Measurements from ENCODE around the gene SLC13A3.
A peak's percentile ranks its signal among the peaks of the same experiment; 100 is the strongest.

The SLC13A3 gene

DNA sequence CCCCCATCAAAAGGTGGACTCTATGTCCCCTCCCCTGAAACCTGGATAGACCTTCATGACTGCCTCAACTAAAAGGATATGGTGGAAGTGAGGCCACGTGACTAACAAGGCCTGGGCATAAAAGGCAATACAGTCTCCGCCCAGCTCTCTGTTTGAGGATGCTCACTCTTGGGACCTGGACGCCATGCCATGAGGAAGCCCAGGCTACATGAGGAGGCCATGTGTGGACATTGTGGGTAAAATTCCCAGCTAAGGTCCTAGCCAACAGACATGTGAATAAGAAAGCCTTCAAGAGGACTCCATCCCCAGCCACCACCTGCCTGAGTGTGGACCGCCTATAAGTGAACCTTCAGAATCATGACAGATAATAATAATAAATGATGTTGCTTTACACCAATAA, 130.7 kb downstream of the SLC13A3 start:
- no peaks in the 10 kb centered on the region; the same call in 1 of the 2 replicates for H3K36me3 ChIP-seq (ENCODE audit: insufficient read depth, low read length)
- H3K4me1 ChIP-seq (ENCODE audit: insufficient read depth, low read length), result no peaks in the 10 kb centered on the region
- H3K9me3 ChIP-seq (ENCODE audit: control insufficient read depth, insufficient read depth, low read length), result peaks cover 3% of the 10 kb centered on the region; the same call in 1 of the 2 replicates
- H3K9ac ChIP-seq (ENCODE audit: low read depth, low read length), result no peak overlapping the region

DNA sequence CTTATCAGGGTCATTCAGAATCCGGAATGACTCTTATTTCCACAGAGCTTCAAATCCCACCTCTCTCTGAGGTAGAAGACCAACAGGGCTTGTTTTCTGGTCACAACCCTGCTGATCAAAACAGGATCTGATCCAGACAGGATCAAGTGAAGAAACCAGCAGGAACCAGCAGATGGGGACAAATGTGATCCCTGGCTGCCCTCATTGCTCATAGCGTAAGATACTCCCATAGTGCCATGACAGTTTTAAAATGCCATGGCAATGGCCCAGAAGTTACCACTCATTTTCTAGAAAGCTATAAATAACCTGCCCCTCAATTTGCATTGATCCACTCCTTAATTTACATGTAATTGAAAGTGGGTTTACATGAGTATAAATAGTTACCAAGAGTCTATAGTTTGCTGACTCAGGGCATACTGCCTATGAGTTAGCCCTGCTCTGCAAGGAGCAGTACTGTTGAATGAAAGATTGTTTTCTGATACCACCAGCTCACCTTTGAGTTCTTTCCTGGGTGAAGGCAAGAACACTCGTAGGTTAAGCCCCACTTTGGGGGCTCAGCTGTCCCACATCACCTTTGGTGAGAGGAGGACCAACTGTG, 131.7 kb downstream of the SLC13A3 start:
- H3K4me1 ChIP-seq (ENCODE audit: insufficient read depth, low read length), result no peaks in the 10 kb centered on the region
- peaks cover 3% of the 10 kb centered on the region; the same call in 1 of the 2 replicates for H3K9me3 ChIP-seq (ENCODE audit: control insufficient read depth, insufficient read depth, low read length)
- H3K36me3 ChIP-seq (ENCODE audit: insufficient read depth, low read length), result no peaks in the 10 kb centered on the region; the same call in 1 of the 2 replicates
- no peak overlapping the region for H3K9ac ChIP-seq (ENCODE audit: low read depth, low read length)

DNA sequence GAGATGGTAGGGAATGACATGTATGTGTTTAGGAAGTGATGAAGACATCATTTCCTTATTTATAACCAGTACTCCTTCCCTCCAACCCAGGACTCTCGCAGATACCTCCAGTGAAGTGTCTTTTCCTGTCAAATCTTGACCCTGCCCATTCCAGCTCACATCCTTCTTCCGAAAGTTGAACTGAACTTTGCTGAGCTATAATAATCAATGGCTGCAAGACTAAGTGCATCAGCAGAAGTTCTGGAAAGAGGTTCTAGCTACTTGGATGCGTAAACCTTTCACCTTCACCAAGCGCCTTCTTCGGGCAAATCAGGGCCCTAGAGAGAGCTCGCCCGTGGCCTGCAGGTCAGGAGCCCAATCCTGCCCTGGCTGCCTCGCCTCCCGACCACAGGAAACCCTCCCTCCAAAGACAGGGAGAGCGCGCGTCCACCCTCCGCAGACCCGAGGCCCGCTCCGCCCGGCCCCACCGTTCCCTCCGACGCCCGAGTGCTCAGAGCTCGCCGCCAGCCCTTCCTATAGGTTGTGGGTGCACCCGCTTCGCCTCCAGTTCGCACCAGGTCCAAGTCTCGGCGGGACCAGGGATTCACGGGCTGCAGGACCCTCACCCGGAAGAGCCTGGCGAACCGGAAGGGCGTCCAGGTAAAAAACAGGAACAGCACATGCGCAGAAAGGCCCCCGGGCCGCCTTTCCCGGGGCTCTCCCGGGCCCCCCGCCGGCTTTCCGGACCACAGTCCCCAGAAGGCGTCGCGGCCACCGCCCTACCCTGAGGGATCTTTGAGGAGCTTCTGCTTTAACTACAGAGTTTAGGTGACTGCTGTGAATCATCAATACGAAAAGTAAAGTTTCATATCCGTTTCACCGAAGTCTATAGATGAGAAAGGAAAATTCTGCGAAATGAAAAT, 138.1 kb downstream of the SLC13A3 start, which contains the start of gene ZNF334:
Gene ZNF334 (minus strand): TSS at position 617 of the 902 bp plus-strand sequence. CDS start 1,457 bp downstream, outside the sequence.
- no peaks in the 10 kb centered on the region for H3K4me1 ChIP-seq (ENCODE audit: insufficient read depth, low read length)
- H3K9me3 ChIP-seq (ENCODE audit: control insufficient read depth, insufficient read depth, low read length), result peaks cover 3% of the 10 kb centered on the region; the same call in 1 of the 2 replicates
- peaks cover 6% of the 10 kb centered on the region for H3K36me3 ChIP-seq (ENCODE audit: insufficient read depth, low read length)
- H3K9ac ChIP-seq (ENCODE audit: low read depth, low read length), result peak within 1 kb of the TSS; percentile 78

DNA sequence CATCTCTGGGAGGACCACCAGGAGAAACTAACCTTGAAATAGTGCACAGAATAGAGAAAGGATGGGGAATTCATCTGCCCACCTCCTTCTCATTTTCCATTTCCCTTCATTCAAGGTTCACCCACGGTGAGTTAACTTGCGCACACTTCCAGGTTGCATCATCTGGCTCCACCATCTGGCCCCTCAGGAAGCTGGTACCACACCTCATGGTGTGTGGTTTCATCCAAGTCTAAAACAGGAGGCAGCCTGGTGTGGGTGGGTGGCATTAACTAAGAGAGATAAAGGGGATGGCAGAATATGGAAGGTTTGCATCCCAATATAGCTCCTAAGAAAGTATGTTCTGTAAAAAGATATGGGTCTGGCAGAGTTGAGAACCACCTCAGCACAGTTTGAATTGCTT, 141.7 kb downstream of the SLC13A3 start:
- peaks cover 15% of the 10 kb centered on the region for H3K9me3 ChIP-seq (ENCODE audit: control insufficient read depth, insufficient read depth, low read length)
- no peak overlapping the region for H3K9ac ChIP-seq (ENCODE audit: low read depth, low read length)
- H3K4me1 ChIP-seq (ENCODE audit: insufficient read depth, low read length), result no peaks in the 10 kb centered on the region
- peaks cover 11% of the 10 kb centered on the region for H3K36me3 ChIP-seq (ENCODE audit: insufficient read depth, low read length)

Measured in ES-I3 (cell line).